OCI-LY1 (cell line): Measurements from ENCODE around the gene DPH7.

ENCODE experiments used
- H2AFZ ChIP-seq: fragments of 200-600 bp; sonication (generic), shearing (Covaris generic); 2 replicates; pipeline ENCODE4 v1.6.0; 2014; ENCODE audit warnings: antibody characterized with exemption, mild to moderate bottlenecking, low read length
- H3F3A ChIP-seq: fragments of 200-600 bp; sonication (generic), shearing (Covaris generic); 2 replicates; pipeline ENCODE4 v1.6.0; 2014; ENCODE audit warnings: mild to moderate bottlenecking, antibody characterized with exemption, low read length, moderate library complexity; ENCODE audit not compliant: insufficient read depth
- H3K27ac ChIP-seq: fragments of 200-600 bp; sonication (generic); 2 replicates; pipeline ENCODE4 v1.5.1; 2014; ENCODE audit warnings: low read length, mixed run types, mild to moderate bottlenecking, low read depth; ENCODE audit not compliant: poor library complexity, severe bottlenecking
- H3K27me3 ChIP-seq: fragments of 200-600 bp; sonication (generic); 2 replicates; pipeline ENCODE4 v1.6.0; 2014; ENCODE audit warnings: antibody characterized with exemption, mild to moderate bottlenecking, low read length, moderate library complexity; ENCODE audit not compliant: insufficient read depth
- H3K36me3 ChIP-seq: fragments of 200-600 bp; sonication (generic); 2 replicates; pipeline ENCODE4 v1.6.1; 2014; ENCODE audit warnings: mild to moderate bottlenecking, antibody characterized with exemption, low read length, moderate library complexity, mixed read lengths; ENCODE audit not compliant: insufficient read depth
- H3K4me1 ChIP-seq: fragments of 200-600 bp; sonication (generic); 2 replicates; pipeline ENCODE4 v1.5.1; 2014; ENCODE audit warnings: mild to moderate bottlenecking, low read length, moderate library complexity; ENCODE audit not compliant: insufficient read depth, severe bottlenecking
- H3K4me2 ChIP-seq: fragments of 200-600 bp; sonication (generic), shearing (Covaris generic); 2 replicates; pipeline ENCODE4 v1.6.1; 2014; ENCODE audit warnings: low read length
- H3K4me3 ChIP-seq: fragments of 200-600 bp; sonication (generic); 2 replicates; pipeline ENCODE4 v1.5.1; 2014; ENCODE audit warnings: low read length, low read depth, mild to moderate bottlenecking, mixed read lengths; ENCODE audit not compliant: poor library complexity, severe bottlenecking
- H3K79me2 ChIP-seq: fragments of 200-600 bp; shearing (Covaris generic); 2 replicates; pipeline ENCODE4 v1.6.1; 2016; ENCODE audit warnings: mixed run types, low read length, mixed read lengths; ENCODE audit not compliant: insufficient read depth
- H3K9ac ChIP-seq: fragments of 200-600 bp; sonication (generic), shearing (Covaris generic); 2 replicates; pipeline ENCODE4 v1.6.1; 2014; ENCODE audit warnings: mild to moderate bottlenecking, low read length, mixed read lengths
- H3K9me2 ChIP-seq: fragments of 200-600 bp; sonication (generic), shearing (Covaris generic); 2 replicates; pipeline ENCODE4 v1.6.1; 2014; ENCODE audit warnings: low read depth, mild to moderate bottlenecking, low read length, mixed read lengths
- H3K9me3 ChIP-seq: fragments of 200-600 bp; shearing (Covaris generic); 2 replicates; pipeline ENCODE4 v1.6.1; 2014; ENCODE audit warnings: low read length, mixed read lengths
- H4K20me1 ChIP-seq: fragments of 200-600 bp; sonication (generic), shearing (Covaris generic); 2 replicates; pipeline ENCODE4 v1.6.0; 2016; ENCODE audit warnings: mild to moderate bottlenecking, low read length; ENCODE audit not compliant: insufficient read depth
- CTCF ChIP-seq: fragments of 200-600 bp; sonication (generic), shearing (Covaris generic); IDR thresholded peaks from 2 replicates; pipeline ENCODE4 v1.5.1; 2017; ENCODE audit warnings: mild to moderate bottlenecking, antibody characterized with exemption, low read length, moderate library complexity, mixed read lengths
- EZH2 ChIP-seq: fragments of 200-600 bp; sonication (generic), shearing (Covaris generic); IDR thresholded peaks from 2 replicates; pipeline ENCODE4 v1.8.0; 2017; ENCODE audit warnings: borderline replicate concordance, mixed run types, mild to moderate bottlenecking, antibody characterized with exemption, low read length, moderate library complexity, mixed read lengths

Gene DPH7

GRCh38 chr9:137575364-137575715, 3.4 kb downstream of the DPH7 start:
- Histone ChIP-seq H3F3A (no peaks in the 10 kb centered on the region), H3K4me1 (peaks cover 43% of the 10 kb centered on the region), H3K9ac (no peak overlapping the region; the same call in 1 of the 2 replicates), H3K79me2 (peaks cover 15% of the 10 kb centered on the region), H3K9me2 (no peaks in the 10 kb centered on the region), H3K9me3 (no peaks in the 10 kb centered on the region), H2AFZ (no peak overlapping the region), H3K36me3 (peaks cover 41% of the 10 kb centered on the region), H4K20me1 (no peaks in the 10 kb centered on the region), H3K4me3 (no peak overlapping the region), H3K4me2 (peak overlapping the region; percentile 95; the same call in 1 of the 2 replicates), H3K27me3 (no peaks in the 10 kb centered on the region), H3K27ac (peak overlapping the region; percentile 79)
- TF ChIP-seq EZH2: no peak
- TF ChIP-seq CTCF: no peak

- Histone ChIP-seq H3K4me3 (no peak overlapping the region), H3K9me3 (no peaks in the 10 kb centered on the region), H3F3A (no peaks in the 10 kb centered on the region), H3K27ac (no peak overlapping the region), H3K9ac (no peak overlapping the region), H4K20me1 (no peaks in the 10 kb centered on the region), H3K79me2 (peaks cover 15% of the 10 kb centered on the region), H3K4me1 (peaks cover 35% of the 10 kb centered on the region), H3K4me2 (no peak overlapping the region), H2AFZ (no peak overlapping the region), H3K27me3 (no peaks in the 10 kb centered on the region), H3K9me2 (no peaks in the 10 kb centered on the region), H3K36me3 (peaks cover 51% of the 10 kb centered on the region)
- TF ChIP-seq CTCF (no peak), EZH2 (no peak)
Measured at GRCh38 chr9:137574192-137574591, 4.5 kb downstream of the DPH7 start.

DNA sequence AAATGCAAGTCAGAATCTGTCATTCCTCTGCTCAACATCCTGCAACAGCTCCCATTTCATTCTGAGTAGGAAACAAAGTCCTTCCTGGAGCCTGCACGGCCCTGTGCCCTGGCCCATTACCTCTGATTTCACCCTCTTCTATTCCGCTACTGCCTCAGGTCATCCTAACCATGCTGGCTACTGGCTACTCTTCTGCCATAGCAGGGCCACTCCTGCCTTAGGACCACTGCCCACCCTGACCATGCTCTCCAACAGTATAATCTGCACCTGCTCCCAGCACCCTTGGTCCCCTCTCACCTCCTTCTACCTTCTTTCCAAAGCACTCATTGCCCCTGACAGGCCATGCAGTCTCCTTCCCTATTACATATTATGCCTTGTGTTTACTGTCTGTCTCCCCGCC, 8.2 kb downstream of the DPH7 start:
- TF ChIP-seq CTCF (no peak), EZH2 (no peak)
- Histone ChIP-seq H3K36me3 (peaks cover 56% of the 10 kb centered on the region), H3K4me3 (no peak overlapping the region)

More for the DNA sequence above, 8.2 kb downstream of the DPH7 start:
- Histone ChIP-seq H3K4me2 (no peak overlapping the region), H4K20me1 (no peaks in the 10 kb centered on the region), H3K79me2 (no peaks in the 10 kb centered on the region), H3K9me2 (no peaks in the 10 kb centered on the region), H3K27ac (no peak overlapping the region), H2AFZ (no peak overlapping the region), H3K9me3 (no peaks in the 10 kb centered on the region), H3F3A (no peaks in the 10 kb centered on the region), H3K4me1 (peaks cover 7% of the 10 kb centered on the region), H3K27me3 (no peaks in the 10 kb centered on the region), H3K9ac (no peak overlapping the region)
